ENCODE results near the gene HIGD1A. TPM values are rescaled to one million over a fixed set of nuclear protein-coding genes. Genes with fewer than 3 reads are reported as not detected.
A peak's percentile ranks its signal among the peaks of the same experiment; 100 is the strongest.

Gene HIGD1A
- total RNA-seq, 1 experiment from 2014 or later = 80.7 TPM

DNA sequence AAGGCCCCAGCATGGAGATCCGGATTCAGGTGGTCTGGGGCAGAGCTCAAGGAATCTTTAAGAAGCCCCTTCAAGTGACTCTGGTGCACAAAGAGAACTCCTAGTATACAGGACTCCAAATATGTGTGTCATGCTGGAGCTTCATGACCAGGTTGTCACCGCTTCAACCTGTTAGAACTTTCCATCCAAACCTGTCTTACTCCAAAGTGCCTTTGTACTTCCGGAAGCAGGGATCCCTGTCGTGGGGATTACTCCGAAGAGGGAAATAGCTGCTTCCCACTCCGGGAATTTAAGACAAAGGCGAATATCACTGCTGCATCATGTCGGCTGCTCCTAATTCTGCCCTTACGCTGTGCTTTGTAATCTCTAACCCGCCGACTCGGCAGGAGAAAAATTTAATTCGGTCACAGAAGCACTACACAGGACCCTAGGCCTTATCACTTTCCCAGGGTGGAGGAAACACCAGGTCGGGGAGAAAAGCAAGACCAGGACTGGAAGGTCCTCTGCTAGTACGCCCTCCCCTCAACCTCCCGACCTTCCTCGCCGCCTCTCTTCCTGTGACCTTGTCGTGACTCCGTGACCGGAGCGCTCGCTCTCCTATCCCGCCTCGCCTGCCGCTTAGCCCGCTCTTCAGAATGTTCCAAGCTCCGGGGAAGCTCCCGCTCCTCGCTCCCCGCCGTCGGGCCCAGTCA lies 730 bp downstream of the HIGD1A start:
- CTCF ChIA-PET = interaction anchor here (0.7 to 2.7 kb wide), 9 partner anchors 16 to 151 kb away, joined by 3 to 19 read pairs (median 4); no protein-coding TSS in a partner anchor
- Mint-ChIP-seq H3K27me3 (ENCODE audit: low read depth) (peaks cover 22% of the 10 kb centered on the region), H3K9me3 (no peaks in the 10 kb centered on the region), H3K4me3 (peak overlapping the region; percentile 95), H3K27ac (peak overlapping the region; percentile 83), H3K36me3 (peaks cover 10% of the 10 kb centered on the region), H3K4me1 (peaks cover 38% of the 10 kb centered on the region)
- peak; percentile 13 for ATAC-seq
- POLR2A ChIA-PET = interaction anchor here (0.6 to 2.3 kb wide), 4 partner anchors 27 to 213 kb away, joined by 4 to 6 read pairs (median 6); partner anchors contain the start of genes NKTR and SS18L2
- TF ChIP-seq FOXK1 (CRISPR knock-in tag; IDR thresholded peaks at IDR 0.05) = no peak
- TF ChIP-seq, protein P1, sequence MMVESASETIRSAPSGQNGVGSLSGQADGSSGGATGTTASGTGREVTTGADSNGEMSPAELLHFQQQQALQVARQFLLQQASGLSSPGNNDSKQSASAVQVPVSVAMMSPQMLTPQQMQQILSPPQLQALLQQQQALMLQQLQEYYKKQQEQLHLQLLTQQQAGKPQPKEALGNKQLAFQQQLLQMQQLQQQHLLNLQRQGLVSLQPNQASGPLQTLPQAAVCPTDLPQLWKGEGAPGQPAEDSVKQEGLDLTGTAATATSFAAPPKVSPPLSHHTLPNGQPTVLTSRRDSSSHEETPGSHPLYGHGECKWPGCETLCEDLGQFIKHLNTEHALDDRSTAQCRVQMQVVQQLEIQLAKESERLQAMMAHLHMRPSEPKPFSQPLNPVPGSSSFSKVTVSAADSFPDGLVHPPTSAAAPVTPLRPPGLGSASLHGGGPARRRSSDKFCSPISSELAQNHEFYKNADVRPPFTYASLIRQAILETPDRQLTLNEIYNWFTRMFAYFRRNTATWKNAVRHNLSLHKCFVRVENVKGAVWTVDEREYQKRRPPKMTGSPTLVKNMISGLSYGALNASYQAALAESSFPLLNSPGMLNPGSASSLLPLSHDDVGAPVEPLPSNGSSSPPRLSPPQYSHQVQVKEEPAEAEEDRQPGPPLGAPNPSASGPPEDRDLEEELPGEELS (CRISPR knock-in tag; IDR thresholded peaks at IDR 0.05) = 0 out of 2 replicates have a peak, but pooled peaks have one; percentile 9
- TF ChIP-seq, protein P2, sequence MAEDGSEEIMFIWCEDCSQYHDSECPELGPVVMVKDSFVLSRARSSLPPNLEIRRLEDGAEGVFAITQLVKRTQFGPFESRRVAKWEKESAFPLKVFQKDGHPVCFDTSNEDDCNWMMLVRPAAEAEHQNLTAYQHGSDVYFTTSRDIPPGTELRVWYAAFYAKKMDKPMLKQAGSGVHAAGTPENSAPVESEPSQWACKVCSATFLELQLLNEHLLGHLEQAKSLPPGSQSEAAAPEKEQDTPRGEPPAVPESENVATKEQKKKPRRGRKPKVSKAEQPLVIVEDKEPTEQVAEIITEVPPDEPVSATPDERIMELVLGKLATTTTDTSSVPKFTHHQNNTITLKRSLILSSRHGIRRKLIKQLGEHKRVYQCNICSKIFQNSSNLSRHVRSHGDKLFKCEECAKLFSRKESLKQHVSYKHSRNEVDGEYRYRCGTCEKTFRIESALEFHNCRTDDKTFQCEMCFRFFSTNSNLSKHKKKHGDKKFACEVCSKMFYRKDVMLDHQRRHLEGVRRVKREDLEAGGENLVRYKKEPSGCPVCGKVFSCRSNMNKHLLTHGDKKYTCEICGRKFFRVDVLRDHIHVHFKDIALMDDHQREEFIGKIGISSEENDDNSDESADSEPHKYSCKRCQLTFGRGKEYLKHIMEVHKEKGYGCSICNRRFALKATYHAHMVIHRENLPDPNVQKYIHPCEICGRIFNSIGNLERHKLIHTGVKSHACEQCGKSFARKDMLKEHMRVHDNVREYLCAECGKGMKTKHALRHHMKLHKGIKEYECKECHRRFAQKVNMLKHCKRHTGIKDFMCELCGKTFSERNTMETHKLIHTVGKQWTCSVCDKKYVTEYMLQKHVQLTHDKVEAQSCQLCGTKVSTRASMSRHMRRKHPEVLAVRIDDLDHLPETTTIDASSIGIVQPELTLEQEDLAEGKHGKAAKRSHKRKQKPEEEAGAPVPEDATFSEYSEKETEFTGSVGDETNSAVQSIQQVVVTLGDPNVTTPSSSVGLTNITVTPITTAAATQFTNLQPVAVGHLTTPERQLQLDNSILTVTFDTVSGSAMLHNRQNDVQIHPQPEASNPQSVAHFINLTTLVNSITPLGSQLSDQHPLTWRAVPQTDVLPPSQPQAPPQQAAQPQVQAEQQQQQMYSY (CRISPR knock-in tag; IDR thresholded peaks at IDR 0.05) = peak; percentile 87
- DNase-seq (ENCODE audit: low spot score) = peak; percentile 28

DNA sequence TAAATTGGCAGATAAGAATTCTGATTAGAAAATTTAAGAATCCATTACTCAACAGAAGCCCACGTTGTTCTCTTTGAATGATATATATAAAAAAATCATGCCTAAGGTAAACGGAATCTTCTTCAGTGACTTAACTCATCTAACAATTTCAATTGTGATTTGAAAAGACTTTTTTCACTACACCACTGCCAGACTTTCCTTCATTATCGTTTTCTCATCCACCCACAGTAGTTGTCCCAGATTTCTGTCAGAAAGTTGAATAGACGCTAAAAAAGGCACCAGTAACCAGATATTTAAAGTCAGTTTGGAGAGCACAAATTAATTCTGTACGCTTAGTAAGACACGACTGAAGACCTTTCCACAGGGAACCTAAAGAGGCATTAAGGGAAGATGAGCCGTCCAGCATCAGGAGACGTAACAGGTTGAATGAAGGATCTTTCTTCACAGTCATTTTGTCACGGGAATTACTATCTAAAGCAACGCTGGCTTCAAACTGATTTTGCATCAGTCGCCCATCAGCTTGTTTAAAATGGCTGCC lies 1.3 kb downstream of the HIGD1A start:
- Mint-ChIP-seq H3K27ac (peak overlapping the region; percentile 83), H3K4me3 (peak overlapping the region; percentile 95), H3K9me3 (no peaks in the 10 kb centered on the region), H3K36me3 (peaks cover 10% of the 10 kb centered on the region), H3K4me1 (peaks cover 37% of the 10 kb centered on the region), H3K27me3 (ENCODE audit: low read depth) (peaks cover 22% of the 10 kb centered on the region)
- no peak for ATAC-seq
- TF ChIP-seq ZNF396 (CRISPR knock-in tag; IDR thresholded peaks at IDR 0.05; ENCODE audit: borderline replicate concordance) = 0 out of 2 replicates have a peak, but pooled peaks have one; percentile 20
- TF ChIP-seq, protein P3, sequence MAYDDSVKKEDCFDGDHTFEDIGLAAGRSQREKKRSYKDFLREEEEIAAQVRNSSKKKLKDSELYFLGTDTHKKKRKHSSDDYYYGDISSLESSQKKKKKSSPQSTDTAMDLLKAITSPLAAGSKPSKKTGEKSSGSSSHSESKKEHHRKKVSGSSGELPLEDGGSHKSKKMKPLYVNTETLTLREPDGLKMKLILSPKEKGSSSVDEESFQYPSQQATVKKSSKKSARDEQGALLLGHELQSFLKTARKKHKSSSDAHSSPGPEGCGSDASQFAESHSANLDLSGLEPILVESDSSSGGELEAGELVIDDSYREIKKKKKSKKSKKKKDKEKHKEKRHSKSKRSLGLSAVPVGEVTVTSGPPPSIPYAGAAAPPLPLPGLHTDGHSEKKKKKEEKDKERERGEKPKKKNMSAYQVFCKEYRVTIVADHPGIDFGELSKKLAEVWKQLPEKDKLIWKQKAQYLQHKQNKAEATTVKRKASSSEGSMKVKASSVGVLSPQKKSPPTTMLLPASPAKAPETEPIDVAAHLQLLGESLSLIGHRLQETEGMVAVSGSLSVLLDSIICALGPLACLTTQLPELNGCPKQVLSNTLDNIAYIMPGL (CRISPR knock-in tag; IDR thresholded peaks at IDR 0.05) = no peak
- ChIA-PET POLR2A (interaction anchor here (0.6 to 2.3 kb wide), 4 partner anchors 27 to 212 kb away, joined by 4 to 6 read pairs (median 6); partner anchors contain the start of genes NKTR and SS18L2), CTCF (interaction anchor here (0.7 to 2.7 kb wide), 6 partner anchors 15 to 53 kb away, joined by 3 to 10 read pairs (median 4); no protein-coding TSS in a partner anchor)
- DNase-seq (ENCODE audit: low spot score) = no peak

DNA sequence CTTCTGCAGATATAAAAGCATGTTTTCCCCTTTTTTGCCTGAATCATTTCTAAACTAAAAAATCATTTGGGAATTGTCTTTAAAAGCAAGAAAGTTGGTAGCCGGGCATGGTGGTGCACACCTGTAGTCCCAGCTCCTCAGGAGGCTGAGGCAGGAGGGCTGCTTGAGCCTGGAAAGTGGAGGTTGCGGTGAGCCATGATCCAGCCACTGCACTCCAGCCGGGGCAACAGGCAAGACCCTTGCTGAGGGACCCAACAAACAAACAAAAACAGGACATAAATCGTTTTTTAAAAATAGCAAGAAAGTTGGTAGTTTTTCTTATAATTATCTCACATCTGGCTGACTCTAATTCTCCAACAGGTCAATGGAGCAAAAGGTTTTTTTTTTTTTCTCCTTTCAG lies 2.5 kb downstream of the HIGD1A start:
- Mint-ChIP-seq H3K27me3 (ENCODE audit: low read depth) (peaks cover 22% of the 10 kb centered on the region), H3K4me3 (no peak overlapping the region; the same call in 1 of the 2 replicates), H3K27ac (no peak overlapping the region), H3K9me3 (no peaks in the 10 kb centered on the region), H3K36me3 (peaks cover 10% of the 10 kb centered on the region), H3K4me1 (peaks cover 35% of the 10 kb centered on the region)
- CTCF ChIA-PET = no interaction called here
- DNase-seq (ENCODE audit: low spot score) = no peak
- POLR2A ChIA-PET = no interaction called here
- TF ChIP-seq CREM (CRISPR knock-in tag; IDR thresholded peaks at IDR 0.05) (no peak), ZNF121 (CRISPR knock-in tag; IDR thresholded peaks at IDR 0.05) (peak; percentile 92)
- no peak for ATAC-seq

DNA sequence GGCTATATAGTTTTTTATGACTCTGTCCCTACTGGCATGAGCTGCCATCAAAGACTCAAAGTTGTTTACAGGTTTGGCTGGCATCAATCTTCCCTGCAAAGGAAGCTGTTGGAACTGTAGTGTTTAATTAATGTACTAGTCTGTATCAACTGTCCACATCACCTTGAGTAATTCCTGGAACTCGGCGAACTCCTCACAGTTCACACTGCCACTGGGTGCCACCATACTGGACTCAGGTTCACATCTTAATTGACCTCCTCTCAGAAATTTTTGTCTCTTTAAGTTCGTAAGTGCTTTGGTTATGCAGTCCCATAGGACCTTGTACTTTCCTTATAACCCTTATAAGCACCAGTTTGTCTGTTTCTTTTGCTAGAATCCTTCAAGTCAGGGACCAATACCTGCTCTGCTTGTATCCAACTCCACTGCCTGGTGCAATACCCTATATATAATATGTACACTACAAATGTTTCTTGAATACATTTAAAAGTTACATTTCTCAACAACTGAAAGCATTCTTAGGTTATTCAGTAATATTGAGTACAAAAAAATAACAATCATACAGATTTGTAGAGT lies 3.2 kb downstream of the HIGD1A start:
- Mint-ChIP-seq H3K4me1 (peaks cover 38% of the 10 kb centered on the region), H3K36me3 (peaks cover 13% of the 10 kb centered on the region), H3K27me3 (ENCODE audit: low read depth) (peaks cover 16% of the 10 kb centered on the region), H3K27ac (0 out of 2 replicates have a peak overlapping the region, but pooled peaks have one; percentile 64), H3K4me3 (no peak overlapping the region), H3K9me3 (no peaks in the 10 kb centered on the region)
- ATAC-seq (no peak), DNase-seq (ENCODE audit: low spot score) (no peak)
- ChIA-PET CTCF (interaction anchor here (2.2 kb wide), 1 partner anchor 30 kb away, joined by 6 read pairs; no protein-coding TSS in a partner anchor), POLR2A (no interaction called here)
- TF ChIP-seq, protein P4, sequence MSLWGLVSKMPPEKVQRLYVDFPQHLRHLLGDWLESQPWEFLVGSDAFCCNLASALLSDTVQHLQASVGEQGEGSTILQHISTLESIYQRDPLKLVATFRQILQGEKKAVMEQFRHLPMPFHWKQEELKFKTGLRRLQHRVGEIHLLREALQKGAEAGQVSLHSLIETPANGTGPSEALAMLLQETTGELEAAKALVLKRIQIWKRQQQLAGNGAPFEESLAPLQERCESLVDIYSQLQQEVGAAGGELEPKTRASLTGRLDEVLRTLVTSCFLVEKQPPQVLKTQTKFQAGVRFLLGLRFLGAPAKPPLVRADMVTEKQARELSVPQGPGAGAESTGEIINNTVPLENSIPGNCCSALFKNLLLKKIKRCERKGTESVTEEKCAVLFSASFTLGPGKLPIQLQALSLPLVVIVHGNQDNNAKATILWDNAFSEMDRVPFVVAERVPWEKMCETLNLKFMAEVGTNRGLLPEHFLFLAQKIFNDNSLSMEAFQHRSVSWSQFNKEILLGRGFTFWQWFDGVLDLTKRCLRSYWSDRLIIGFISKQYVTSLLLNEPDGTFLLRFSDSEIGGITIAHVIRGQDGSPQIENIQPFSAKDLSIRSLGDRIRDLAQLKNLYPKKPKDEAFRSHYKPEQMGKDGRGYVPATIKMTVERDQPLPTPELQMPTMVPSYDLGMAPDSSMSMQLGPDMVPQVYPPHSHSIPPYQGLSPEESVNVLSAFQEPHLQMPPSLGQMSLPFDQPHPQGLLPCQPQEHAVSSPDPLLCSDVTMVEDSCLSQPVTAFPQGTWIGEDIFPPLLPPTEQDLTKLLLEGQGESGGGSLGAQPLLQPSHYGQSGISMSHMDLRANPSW (CRISPR knock-in tag; conservative IDR thresholded peaks at IDR 0.05; ENCODE audit: low read depth) = no peak
- TF ChIP-seq, protein P5, sequence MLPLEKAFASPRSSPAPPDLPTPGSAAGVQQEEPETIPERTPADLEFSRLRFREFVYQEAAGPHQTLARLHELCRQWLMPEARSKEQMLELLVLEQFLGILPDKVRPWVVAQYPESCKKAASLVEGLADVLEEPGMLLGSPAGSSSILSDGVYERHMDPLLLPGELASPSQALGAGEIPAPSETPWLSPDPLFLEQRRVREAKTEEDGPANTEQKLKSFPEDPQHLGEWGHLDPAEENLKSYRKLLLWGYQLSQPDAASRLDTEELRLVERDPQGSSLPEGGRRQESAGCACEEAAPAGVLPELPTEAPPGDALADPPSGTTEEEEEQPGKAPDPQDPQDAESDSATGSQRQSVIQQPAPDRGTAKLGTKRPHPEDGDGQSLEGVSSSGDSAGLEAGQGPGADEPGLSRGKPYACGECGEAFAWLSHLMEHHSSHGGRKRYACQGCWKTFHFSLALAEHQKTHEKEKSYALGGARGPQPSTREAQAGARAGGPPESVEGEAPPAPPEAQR (CRISPR knock-in tag; IDR thresholded peaks at IDR 0.05) = no peak
- TF ChIP-seq ZNF121 (CRISPR knock-in tag; IDR thresholded peaks at IDR 0.05) = no peak
- TF ChIP-seq TCF7 (CRISPR knock-in tag; IDR thresholded peaks at IDR 0.05; ENCODE audit: low read depth) = no peak
- TF ChIP-seq, protein P6, sequence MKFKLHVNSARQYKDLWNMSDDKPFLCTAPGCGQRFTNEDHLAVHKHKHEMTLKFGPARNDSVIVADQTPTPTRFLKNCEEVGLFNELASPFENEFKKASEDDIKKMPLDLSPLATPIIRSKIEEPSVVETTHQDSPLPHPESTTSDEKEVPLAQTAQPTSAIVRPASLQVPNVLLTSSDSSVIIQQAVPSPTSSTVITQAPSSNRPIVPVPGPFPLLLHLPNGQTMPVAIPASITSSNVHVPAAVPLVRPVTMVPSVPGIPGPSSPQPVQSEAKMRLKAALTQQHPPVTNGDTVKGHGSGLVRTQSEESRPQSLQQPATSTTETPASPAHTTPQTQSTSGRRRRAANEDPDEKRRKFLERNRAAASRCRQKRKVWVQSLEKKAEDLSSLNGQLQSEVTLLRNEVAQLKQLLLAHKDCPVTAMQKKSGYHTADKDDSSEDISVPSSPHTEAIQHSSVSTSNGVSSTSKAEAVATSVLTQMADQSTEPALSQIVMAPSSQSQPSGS (CRISPR knock-in tag; IDR thresholded peaks at IDR 0.05; ENCODE audit: borderline replicate concordance, low read depth) = no peak
